ENCODE measurements around the gene NEXMIF. TPM values are rescaled to one million over a fixed set of nuclear protein-coding genes. Genes with fewer than 3 reads are reported as not detected.
A peak's percentile ranks its signal among the peaks of the same experiment; 100 is the strongest.
"Not testable (repeated sequence)": the region's sequence is repeated elsewhere in the genome, so short reads cannot be mapped to it uniquely, and the experiment has no call there.

Gene NEXMIF
- total RNA-seq, 1 experiment from 2014 or later, result not detected

DNA sequence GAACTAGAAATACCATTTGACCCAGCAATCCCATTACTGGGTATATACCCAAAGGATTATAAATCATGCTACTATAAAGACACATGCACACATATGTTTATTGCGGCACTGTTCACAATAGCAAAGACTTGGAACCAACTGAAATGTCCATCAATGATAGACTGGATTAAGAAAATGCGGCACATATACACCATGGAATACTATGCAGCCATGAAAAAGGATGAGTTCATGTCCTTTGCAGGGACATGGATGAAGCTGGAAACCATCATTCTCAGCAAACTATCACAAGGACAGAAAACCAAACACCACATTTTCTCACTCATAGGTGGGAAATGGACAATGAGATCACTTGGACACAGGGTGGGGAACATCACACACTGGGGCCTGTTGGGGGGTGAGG is 105.5 kb downstream of the NEXMIF start:
- in situ Hi-C loops (cut with HindIII; ENCODE audit: low pct_unique_long_range_greater_than_20kb, low sequenced_read_pairs), result not testable (repeated sequence)

DNA sequence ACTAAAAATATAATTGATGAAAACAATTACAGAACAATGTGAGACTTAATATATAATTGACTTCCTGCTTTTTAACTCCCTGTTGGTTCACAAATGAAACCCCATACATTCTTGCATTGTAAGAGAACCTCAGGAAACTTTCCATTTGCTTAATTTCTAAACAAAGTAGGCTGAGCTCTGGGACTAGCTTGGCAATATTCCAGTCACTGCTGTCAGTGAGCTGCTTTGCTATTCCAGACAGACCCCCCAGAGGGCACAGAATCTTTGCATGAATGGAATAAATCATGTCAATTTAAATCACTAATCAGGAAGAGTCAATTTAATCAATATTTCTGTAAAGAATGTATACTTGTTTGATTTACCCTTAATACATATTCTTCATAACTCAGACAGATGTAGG is 110.6 kb downstream of the NEXMIF start:
- in situ Hi-C loops (cut with HindIII; ENCODE audit: low pct_unique_long_range_greater_than_20kb, low sequenced_read_pairs), result no loop called here
- no peak for DNase-seq (ENCODE audit: low read depth, low spot score)

More for the DNA sequence above, 105.5 kb downstream of the NEXMIF start:
- not testable (repeated sequence) for DNase-seq (ENCODE audit: low read depth, low spot score)

DNA sequence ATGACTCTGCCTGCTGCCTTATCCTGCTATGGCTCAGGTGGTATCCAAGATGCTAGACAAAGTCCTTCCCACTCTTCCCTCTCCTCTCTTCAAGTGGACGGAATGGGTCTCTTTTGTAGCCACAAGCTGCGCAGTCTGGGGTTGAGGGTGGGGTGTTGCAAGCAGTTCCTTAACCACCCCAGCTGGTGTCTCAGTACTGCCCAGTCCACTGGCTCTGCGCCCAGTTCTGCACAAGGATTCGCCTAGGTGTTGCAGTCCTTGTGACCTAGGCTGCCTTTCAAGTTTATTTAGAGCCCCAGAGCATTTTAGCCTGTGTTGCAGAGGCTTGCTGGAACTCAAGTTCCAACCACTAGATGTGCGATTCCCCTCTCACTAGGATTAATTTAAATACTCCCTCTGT is 120.7 kb downstream of the NEXMIF start:
- in situ Hi-C loops (cut with HindIII; ENCODE audit: low pct_unique_long_range_greater_than_20kb, low sequenced_read_pairs), result no loop called here
- DNase-seq (ENCODE audit: low read depth, low spot score), result no peak

DNA sequence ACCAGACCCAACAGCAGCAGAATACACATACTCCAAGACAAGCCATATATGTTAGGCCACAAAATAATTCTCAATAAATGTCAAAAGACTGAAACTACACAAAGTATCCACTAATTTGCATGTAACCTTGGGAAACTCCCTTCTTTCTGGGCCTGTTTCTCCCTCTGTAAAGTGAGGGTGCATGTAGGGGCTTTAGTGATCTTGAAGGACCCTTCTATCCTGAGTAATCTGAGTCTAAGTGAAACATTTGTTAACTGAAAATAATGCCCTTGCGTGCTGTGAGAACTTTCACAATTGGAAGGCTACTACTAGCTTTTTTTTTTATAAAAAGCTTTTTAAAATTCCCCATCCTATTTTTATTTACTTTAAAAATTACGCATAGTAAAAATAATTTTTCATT is 125.2 kb downstream of the NEXMIF start:
- in situ Hi-C loops (cut with HindIII; ENCODE audit: low pct_unique_long_range_greater_than_20kb, low sequenced_read_pairs), result no loop called here
- no peak for DNase-seq (ENCODE audit: low read depth, low spot score)

DNA sequence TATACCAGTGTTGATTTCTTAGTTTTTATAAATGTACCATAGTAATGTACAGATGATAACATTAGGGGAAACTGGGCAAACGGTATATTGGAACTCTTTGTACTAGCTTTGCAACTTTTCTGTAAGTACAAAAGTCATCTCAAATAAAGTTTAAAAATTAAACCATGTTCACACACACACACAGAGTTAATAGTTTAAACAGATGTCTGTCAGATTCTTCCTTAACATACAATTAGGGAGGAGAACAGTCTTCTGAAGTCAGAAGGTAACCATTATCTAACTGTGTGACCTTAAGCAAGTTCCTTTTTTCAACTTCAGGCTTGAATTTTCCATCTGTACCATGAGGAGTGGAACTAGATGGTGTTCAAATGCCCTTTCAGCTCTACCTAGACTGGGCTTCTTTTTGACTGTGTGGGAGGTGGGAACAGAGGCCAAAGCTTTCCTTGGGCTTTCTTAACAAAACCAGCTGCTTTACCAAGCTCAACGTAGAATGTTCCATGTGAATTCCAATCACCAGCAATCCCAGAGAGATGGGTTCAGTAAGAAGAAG is 127.8 kb downstream of the NEXMIF start:
- DNase-seq (ENCODE audit: low read depth, low spot score), result no peak
- in situ Hi-C loops (cut with HindIII; ENCODE audit: low pct_unique_long_range_greater_than_20kb, low sequenced_read_pairs), result no loop called here

DNA sequence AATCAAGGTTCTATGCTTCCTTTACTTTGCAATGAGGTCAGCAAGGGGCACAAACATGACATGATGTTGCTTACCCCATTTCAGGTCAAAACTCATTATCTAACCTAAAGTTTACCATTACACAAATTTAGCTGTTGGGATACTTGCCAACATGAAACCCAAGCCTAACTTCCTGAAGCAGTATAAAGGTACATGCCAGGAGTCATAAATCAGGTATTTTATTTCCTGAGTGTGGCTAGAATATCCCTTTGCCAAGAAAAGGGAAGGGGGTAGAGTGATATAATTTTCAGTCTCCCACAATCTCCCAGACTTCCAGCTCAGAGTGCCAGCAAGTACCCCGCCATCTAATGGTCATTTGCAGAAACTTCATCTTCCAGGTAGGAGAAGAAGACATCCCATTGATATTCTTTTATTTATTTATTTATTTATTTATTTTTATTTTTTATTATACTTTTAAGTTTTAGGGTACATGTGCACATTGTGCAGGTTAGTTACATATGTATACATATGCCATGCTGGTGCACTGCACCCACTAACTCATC is 136.6 kb downstream of the NEXMIF start:
- peak; percentile 10 for DNase-seq (ENCODE audit: low read depth, low spot score)
- in situ Hi-C loops (cut with HindIII; ENCODE audit: low pct_unique_long_range_greater_than_20kb, low sequenced_read_pairs), result no loop called here

DNA sequence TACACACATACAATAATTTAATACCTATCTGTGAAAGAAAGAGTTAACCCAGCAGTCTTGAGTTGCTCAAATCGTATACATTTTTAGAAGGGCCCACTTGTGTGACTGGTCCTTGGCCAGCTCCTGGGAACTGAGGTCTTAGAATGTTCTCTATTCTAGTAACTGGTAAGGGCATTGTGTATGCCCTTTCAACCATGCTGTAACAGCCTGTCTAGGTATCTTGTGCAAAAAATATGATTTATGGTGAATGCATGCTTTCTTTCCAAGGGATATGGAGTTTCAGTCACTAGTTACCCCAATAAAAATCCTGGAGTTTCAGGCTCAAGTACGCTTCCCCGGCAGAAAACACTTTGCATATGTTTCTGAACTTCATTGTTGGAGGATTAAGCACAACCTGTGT is 140.6 kb downstream of the NEXMIF start:
- in situ Hi-C loops (cut with HindIII; ENCODE audit: low pct_unique_long_range_greater_than_20kb, low sequenced_read_pairs), result no loop called here
- DNase-seq (ENCODE audit: low read depth, low spot score), result no peak

DNA sequence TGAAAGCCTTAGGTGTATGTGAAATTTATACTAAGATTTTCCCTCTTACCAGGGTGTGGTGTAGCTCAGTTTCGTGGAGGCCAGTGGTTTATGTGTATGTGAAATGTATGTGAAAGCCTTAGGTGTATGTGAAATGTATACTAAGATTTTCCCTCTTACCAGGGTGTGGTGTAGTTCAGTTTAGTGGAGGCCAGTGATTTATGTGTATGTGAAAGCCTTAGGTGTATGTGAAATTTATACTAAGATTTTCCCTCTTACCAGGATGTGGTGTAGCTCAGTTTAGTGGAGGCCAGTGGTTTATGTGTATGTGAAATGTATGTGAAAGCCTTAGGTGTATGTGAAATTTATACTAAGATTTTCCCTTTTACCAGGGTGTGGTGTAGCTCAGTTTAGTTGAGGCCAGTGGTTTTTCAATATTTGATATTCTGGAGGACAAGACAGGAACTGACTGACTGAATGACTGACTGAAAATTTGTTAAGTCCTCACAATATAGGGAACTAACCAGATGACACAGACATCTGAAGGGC is 143.7 kb downstream of the NEXMIF start:
- in situ Hi-C loops (cut with HindIII; ENCODE audit: low pct_unique_long_range_greater_than_20kb, low sequenced_read_pairs), result no loop called here
- no peak for DNase-seq (ENCODE audit: low read depth, low spot score)

DNA sequence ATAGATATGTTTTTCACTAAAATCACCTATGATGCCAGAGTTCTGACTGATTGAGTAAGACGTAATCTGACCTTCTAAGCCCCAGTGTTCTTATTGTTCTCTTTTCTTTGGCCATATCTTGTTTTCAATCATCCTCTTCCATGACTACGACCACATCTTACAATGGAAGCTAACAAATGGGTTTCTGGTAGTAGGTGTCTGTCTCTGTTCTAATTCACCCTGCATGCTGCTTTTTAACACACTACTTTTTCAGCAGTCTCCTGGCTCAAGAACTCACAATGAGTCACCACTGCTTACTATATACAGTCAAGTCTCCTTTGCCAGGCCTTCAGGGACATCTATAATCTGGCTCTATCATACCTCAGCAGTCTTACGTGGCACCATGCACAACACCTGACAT is 146.1 kb downstream of the NEXMIF start:
- DNase-seq (ENCODE audit: low read depth, low spot score), result no peak
- in situ Hi-C loops (cut with HindIII; ENCODE audit: low pct_unique_long_range_greater_than_20kb, low sequenced_read_pairs), result no loop called here

DNA sequence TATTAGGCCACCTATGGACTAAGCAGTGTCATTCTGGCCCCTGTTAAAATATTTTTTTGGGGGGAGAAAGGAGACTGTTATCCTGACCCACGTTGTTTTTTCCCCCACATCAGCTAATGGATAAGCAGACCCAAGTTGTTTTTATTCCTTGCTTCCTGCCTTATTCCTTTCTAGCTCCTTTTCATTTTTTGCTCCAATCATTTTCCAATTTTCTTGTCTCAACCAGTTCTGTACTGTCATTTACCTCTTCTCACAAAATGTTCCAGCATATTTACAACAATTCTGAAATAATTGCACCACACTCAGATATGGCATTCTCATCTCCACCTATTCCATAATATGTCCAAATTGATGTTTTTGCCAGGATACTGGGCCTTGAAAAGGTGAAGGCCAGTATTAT is 150.3 kb downstream of the NEXMIF start:
- no peak for DNase-seq (ENCODE audit: low read depth, low spot score)
- in situ Hi-C loops (cut with HindIII; ENCODE audit: low pct_unique_long_range_greater_than_20kb, low sequenced_read_pairs), result no loop called here

DNA sequence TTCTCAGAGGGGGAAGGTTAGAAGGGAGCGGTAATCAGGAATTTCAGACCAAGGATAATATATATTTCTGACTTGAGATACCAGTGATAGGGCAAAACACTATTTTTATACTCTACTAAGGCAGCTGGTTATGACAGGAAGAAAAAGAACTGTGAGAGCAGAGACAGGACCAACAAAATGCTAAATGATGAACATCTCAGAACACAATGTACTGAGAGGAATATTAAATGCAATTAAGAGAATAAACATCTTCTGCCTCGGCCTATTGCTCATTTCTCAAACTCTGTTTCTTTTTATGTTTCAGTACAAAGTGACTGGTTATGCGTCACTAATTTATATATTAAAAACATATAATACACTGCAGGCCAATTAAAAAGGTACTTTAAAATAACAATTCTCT is 188.8 kb downstream of the NEXMIF start:
- DNase-seq (ENCODE audit: low read depth, low spot score), result no peak
- in situ Hi-C loops (cut with HindIII; ENCODE audit: low pct_unique_long_range_greater_than_20kb, low sequenced_read_pairs), result no loop called here

DNA sequence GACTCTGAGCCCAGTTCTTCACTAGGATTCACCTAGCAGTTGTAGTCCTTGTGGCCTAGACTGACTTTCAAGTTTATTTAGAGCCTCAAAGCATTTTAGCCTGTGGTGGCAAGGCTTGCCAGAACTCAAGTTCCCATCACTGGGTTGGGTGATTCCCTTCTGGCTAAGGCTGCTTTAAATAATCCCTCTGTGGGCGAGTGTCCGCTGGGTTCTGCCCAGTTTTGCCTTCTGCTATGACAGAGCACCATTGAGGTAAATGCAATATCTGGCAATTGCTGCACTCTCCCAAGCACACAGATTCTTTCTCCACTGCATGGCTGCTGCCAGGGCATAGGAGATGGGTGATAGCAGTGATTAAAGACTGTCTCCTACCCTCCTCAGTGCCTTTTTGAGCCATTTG is 220.0 kb downstream of the NEXMIF start:
- no peak for DNase-seq (ENCODE audit: low read depth, low spot score)
- in situ Hi-C loops (cut with HindIII; ENCODE audit: low pct_unique_long_range_greater_than_20kb, low sequenced_read_pairs), result no loop called here

DNA sequence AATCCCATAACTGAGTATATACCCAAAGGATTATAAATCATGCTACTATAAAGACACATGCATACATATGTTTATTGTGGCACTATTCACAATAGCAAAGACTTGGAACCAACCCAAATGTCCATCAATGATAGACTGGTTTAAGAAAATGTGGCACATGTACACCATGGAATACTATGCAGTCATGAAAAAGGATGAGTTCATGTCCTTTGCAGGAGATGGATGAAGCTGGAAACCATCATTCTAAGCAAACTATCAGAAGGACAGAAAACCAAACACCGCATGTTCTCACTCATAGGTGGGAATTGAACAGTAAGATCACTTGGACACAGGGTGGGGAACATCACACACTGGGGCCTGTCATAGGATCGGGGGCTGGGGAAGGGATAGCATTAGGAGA is 223.9 kb downstream of the NEXMIF start:
- in situ Hi-C loops (cut with HindIII; ENCODE audit: low pct_unique_long_range_greater_than_20kb, low sequenced_read_pairs), result not testable (repeated sequence)

DNA sequence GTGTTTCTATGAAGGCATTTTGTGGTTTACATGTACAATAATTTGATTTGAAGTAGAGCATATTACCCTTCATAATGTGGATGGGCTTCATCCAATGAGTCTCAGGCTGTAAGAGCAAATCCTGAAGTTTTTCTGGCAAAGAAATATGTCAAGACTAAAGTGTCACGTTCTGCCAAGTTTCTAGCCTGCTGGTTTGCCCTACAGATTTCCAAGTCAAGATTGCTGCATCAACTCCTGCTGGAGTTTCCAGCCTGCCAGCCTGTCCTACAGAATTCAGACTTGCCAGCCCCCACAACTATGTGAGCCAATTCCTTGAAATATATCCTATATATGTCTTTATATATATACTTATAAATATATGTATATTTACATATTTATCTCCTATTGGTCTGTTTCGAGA is 240.8 kb downstream of the NEXMIF start:
- in situ Hi-C loops (cut with HindIII; ENCODE audit: low pct_unique_long_range_greater_than_20kb, low sequenced_read_pairs), result no loop called here

More for the DNA sequence above, 223.9 kb downstream of the NEXMIF start:
- DNase-seq (ENCODE audit: low read depth, low spot score), result not testable (repeated sequence)

More for the DNA sequence above, 240.8 kb downstream of the NEXMIF start:
- no peak for DNase-seq (ENCODE audit: low read depth, low spot score)

Small RNA genes lying within 50 kb of the gene (small RNA-seq; reads per million reads assigned to genes)
- 0 reads per million in 2 experiments for gene AL139395.1

Other genes with a start within 250 kb of the NEXMIF start
- gene ABCB7, start 230.8 kb upstream of the NEXMIF start, total RNA-seq (2014; rRNA removed; shearing (Covaris generic)), result 20.8 and 22.1 TPM in 2 replicates